G401 (cell line): ENCODE results near the gene EPN1. TPM values are rescaled to one million over a fixed set of nuclear protein-coding genes. Genes with fewer than 3 reads are reported as not detected.
"Not testable (repeated sequence)": the region's sequence is repeated elsewhere in the genome, so short reads cannot be mapped to it uniquely, and the experiment has no call there.

Source experiments
- DNase-seq: peaks from one replicate; pipeline ENCODE4 v3.0.0-alpha.2; 2015; ENCODE audit warnings: low spot score
- in situ Hi-C: cut with HindIII; loops from 2 replicates; pipeline ENCODE4 v1.10.0; 2016; ENCODE audit warnings: low sequenced_read_pairs, mixed read lengths
- total RNA-seq: library from RNA; depleted of rRNA; stranded (reverse); fragments of >200 nt; shearing (Covaris generic); gene quantifications from 2 replicates; pipeline ENCODE4 v1.2.3, GENCODE V29; 2014

The EPN1 gene
- total RNA-seq, 1 experiment from 2014 or later: 89.1 TPM

- DNase-seq: no peak
- in situ Hi-C loops: no loop called here
These were observed 27.2 kb downstream of the EPN1 start for GRCh38 chr19:55702131-55702627.

DNA sequence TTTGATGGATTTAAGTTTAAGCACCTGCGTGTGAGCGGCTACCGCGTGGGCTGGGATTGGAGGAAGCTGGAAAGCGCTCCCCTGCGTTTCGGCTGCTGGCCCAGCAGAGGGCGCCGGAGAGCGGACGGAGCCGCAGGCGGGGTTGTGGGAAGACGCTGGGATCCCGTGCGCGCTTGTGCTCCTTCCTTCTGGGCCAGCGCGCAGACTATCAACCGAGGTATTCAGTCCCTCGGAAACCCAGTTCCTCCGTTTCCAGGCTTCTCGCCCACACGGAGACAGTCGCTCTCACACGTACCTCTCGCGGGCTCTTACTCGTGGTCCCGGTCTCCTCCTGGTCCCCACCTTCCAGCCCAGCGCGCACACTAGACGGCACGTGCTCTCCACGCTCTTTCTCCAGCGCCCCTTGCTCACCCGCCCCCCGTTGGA, 28.8 kb downstream of the EPN1 start:
- in situ Hi-C loops: no loop called here

DNA sequence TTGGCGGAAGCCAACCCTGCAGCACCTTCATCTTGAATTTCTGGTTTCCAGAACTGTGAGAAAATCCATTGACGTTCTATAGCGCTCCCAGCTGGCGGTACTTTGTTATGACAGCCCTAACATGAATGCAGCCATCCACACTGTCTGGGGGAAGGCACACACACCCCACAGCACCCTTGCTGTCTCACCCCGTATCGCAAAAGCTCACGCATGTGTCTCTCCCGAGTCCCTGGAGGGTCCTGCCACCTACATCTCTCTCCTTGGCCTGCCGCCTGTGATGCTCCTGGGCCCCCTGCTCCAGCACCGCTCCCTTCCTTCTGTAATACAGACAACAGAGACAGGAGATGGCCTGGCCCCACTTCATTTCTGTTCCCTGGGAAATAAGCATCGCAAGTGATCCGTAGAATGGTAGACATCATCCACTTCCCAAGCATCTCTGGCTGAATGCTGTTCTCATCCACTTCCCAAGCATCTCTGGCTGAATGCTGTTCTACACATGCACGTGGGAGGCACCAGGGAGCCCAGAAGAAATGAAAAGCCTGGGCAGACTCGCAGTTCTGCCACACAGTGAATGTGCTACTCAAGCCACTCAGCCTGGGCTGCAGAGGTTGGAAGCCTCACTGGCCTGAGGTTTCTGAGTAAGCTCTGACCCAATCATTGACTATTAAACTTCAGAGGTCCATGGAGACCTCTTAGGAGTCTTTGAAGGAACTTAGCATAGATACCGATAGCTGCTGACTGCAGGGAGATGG, 29.6 kb downstream of the EPN1 start:
- DNase-seq: no peak
- in situ Hi-C loops: no loop called here

More for the DNA sequence above, 28.8 kb downstream of the EPN1 start:
- peak; percentile 40 for DNase-seq

GRCh38 chr19:55705972-55706371, 30.9 kb downstream of the EPN1 start:
- in situ Hi-C loops: no loop called here
- DNase-seq: no peak

GRCh38 chr19:55711719-55712118, 36.7 kb downstream of the EPN1 start:
- DNase-seq: no peak
- in situ Hi-C loops: no loop called here

GRCh38 chr19:55712804-55713631, 38.0 kb downstream of the EPN1 start:
- in situ Hi-C loops: no loop called here
- no peak for DNase-seq

- DNase-seq: no peak
- in situ Hi-C loops: no loop called here
These were observed 41.5 kb downstream of the EPN1 start for GRCh38 chr19:55716531-55716930.

GRCh38 chr19:55717251-55717650, 42.2 kb downstream of the EPN1 start:
- in situ Hi-C loops: no loop called here
- no peak for DNase-seq

- DNase-seq, in situ Hi-C loops: not testable (repeated sequence)
These were observed 43.1 kb downstream of the EPN1 start for GRCh38 chr19:55717879-55718711.

GRCh38 chr19:55720214-55720746, 45.3 kb downstream of the EPN1 start:
- DNase-seq: no peak
- in situ Hi-C loops: no loop called here

DNA sequence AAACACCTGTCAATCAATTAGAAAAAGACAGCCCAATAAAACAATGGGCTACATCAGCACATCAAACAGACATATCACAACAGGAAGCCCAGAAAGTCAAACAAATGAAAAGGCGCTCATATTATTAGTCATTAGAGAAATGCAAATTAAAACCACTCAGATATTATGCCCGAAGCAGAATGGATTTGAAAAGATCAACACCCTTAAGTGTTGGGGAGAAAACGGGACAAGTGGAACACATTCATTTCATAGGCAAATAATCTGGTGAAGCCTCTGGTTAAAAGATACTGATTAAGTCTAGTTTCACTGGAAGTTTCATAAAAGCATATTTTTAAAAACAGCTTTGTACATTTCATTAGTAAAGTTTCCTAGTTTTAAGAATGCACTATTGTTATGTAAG, 45.8 kb downstream of the EPN1 start:
- in situ Hi-C loops: no loop called here
- no peak for DNase-seq

DNA sequence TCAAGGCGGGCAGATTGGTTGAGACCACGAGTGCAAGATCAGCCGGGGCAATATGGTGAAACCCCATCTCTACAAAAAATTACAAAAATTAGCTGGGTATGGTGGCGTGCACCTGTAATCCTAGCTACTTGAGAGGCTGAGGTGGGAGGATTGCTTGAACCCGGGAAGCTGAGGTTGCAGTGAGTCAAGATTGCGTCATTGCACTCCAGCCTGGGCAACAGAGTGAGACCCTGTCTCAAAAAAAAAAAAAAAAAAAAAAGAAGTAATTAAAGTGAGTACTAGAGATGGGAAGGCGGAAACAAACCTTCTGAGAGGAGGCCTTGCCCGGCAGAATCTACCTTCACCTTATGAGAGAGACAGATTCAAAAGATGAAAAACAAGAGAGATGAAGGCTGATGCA, 48.5 kb downstream of the EPN1 start:
- DNase-seq: no peak
- in situ Hi-C loops: no loop called here

DNA sequence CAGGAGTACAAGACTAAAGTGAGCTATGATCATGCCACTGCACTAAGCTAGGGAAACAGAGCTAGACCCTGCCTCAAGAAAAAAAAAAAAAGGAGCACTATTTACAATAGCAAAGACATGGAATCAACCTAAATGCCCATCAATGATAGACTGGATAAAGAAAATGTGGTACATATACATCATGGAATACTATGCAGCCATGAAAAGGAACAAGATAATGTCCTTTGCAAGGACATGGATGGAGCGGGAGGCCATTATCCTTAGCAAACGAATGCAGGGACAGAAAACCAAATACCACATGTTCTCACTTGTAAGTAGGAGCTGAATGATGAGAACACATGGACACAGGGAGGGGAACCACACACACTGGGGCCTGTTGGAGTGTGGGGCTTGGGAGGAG, 55.4 kb downstream of the EPN1 start:
- in situ Hi-C loops, DNase-seq: not testable (repeated sequence)

DNA sequence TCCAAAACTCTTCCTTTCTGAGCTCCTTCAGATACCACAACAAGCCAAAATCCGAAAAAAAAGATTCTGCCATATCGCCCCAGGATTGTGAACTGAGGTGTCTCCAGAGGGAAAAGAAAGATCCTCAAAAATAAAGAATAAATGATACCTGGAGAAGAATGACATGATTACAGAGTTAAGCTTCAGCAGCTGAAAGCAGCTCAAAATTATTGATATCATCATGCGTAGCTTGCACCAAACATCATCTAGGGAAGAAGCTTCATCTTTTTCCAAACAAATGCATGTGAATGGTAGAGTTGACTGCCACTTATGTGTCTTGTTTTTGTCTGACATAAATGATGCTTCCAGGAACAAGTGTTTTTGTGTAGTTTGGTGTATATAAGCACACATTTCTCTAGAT, 63.3 kb downstream of the EPN1 start, which contains the start of gene NLRP9:
NLRP9 (minus strand) TSS at position 101 of the 400 bp plus-strand sequence; CDS start at position 73, 28 bp downstream.
- DNase-seq: no peak
- in situ Hi-C loops: no loop called here

DNA sequence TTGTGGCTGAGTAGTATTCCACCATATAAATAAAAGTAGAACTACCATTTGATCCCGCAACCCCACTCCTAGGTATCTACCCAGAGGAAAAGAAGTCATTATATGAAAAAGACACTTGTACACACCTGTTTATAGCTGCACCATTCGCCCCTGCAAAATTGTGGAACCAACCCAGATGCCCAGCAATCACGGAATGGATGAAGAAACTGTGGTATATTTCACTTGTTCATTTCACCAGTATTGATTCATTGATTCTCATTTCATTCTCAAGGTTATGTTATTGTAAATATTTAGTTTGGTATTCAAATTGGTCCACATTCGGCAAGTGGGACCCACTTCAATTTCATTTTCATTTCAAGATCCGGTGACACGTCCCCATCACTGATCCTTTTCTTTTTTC, 75.7 kb downstream of the EPN1 start:
- in situ Hi-C loops: no loop called here
- no peak for DNase-seq

GRCh38 chr19:55753401-55753800, 78.4 kb downstream of the EPN1 start:
- in situ Hi-C loops: no loop called here
- DNase-seq: no peak

DNA sequence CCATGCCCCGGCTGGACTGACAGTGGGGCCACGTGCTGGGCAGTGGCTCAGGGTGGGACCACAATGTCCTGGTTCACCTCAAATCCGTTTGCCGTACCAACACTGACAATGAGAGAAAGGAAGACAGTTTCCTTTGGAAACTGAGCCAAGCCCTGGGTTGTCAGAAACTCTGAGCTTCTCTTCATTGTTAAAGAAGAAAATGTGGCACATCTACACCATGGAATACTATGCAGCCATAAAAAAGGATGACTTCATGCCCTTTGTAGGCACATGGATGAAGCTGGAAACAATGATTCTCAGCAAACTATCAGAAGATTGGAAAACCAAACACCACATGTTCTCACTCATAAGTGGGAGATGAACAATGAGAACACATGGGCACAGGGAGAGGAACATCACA, 81.8 kb downstream of the EPN1 start:
- in situ Hi-C loops, DNase-seq: not testable (repeated sequence)

DNA sequence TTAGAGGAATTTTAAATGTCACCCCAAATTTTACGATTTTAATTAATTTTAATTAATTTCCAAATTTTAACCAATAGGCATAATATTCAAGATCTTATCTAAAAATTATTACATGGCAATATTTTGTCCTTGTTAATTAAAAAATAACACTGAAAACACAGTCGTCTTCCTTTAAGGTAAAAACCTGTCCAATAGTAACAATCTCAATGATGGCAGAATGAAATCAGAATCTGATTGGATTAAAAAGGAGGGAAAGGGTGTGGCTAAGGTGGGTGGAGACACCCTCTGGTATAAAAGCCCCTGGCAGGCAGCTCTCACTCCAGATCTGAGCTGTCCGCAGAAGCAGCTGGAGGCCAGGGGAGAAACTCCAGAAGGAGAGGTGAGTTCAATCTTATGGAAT, 83.8 kb downstream of the EPN1 start, which contains the start of gene RFPL4A:
RFPL4A (plus strand) TSS at position 301 of the 400 bp plus-strand sequence. CDS start 2,704 bp downstream, outside the sequence.
- DNase-seq, in situ Hi-C loops: not testable (repeated sequence)
